Glutamatergic neuron (in vitro differentiated cells): ENCODE measurements around the gene RGS13. TPM values are rescaled to one million over a fixed set of nuclear protein-coding genes. Genes with fewer than 3 reads are reported as not detected.
"Not testable (repeated sequence)": the region's sequence is repeated elsewhere in the genome, so short reads cannot be mapped to it uniquely, and the experiment has no call there.

Experiments used
- DNase-seq: peaks from one replicate; pipeline ENCODE4 v3.0.0; 2022
- H3K27ac Mint-ChIP-seq: one replicate; pipeline ENCODE4 v1.8.0; 2020; ENCODE audit warnings: mild to moderate bottlenecking, mixed read lengths, inconsistent platforms; ENCODE audit not compliant: unreplicated experiment
- H3K27me3 Mint-ChIP-seq: one replicate; pipeline ENCODE4 v1.8.0; 2020; ENCODE audit warnings: mild to moderate bottlenecking, moderate library complexity, mixed read lengths, inconsistent platforms; ENCODE audit not compliant: unreplicated experiment
- H3K36me3 Mint-ChIP-seq: one replicate; pipeline ENCODE4 v1.8.0; 2020; ENCODE audit warnings: mild to moderate bottlenecking, mixed read lengths, inconsistent platforms; ENCODE audit not compliant: unreplicated experiment
- H3K4me1 Mint-ChIP-seq: one replicate; pipeline ENCODE4 v1.8.0; 2020; ENCODE audit warnings: mild to moderate bottlenecking, low read depth, mixed read lengths, inconsistent platforms; ENCODE audit not compliant: unreplicated experiment
- H3K4me3 Mint-ChIP-seq: one replicate; pipeline ENCODE4 v1.8.0; 2020; ENCODE audit warnings: mild to moderate bottlenecking, mixed read lengths, inconsistent platforms; ENCODE audit not compliant: unreplicated experiment
- H3K9me3 Mint-ChIP-seq: one replicate; pipeline ENCODE4 v1.8.0; 2020; ENCODE audit warnings: mild to moderate bottlenecking, moderate library complexity, mixed read lengths, inconsistent platforms; ENCODE audit not compliant: unreplicated experiment
- CTCF ChIP-seq: fragments of 200-600 bp; sonication (generic); IDR thresholded peaks from one replicate; pipeline ENCODE4 v1.5.0; 2021; ENCODE audit not compliant: partially characterized antibody, unreplicated experiment
- total RNA-seq: library from RNA; stranded (reverse); fragmentation: NEBNext Ultra II Directional; extraction: Animal tissue kit (Norgen Biotek cat#: 25700); gene quantifications from one replicate; pipeline ENCODE4 v1.2.1, GENCODE V29; 2021; ENCODE audit not compliant: unreplicated experiment

The RGS13 gene
- total RNA-seq, 1 donor from 2014 or later, result not detected

DNA sequence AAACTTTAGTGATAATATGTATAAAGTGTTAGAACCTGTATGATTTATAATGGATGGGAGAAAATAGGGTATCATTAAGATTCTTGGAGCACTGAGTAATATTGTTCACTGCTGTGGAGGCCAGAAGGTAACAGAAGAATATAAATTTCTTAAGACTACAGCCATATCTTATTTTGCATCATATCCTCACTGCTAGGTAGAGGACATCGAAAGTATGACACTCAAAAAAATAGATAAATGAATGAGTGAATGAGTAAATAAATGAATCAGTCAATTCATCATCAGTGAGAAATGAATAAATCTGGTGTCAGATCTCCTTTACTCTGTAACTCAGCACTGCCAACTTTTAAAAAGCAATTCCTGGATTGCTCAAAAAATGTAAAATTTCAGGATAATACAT is 33.2 kb downstream of the RGS13 start:
- no peak overlapping the region for H3K4me3 Mint-ChIP-seq
- DNase-seq, result no peak
- H3K36me3 Mint-ChIP-seq, result no peaks in the 10 kb centered on the region
- TF ChIP-seq CTCF, result no peak
- no peak overlapping the region for H3K27ac Mint-ChIP-seq
- no peaks in the 10 kb centered on the region for H3K9me3 Mint-ChIP-seq
- H3K27me3 Mint-ChIP-seq, result peaks cover 2% of the 10 kb centered on the region
- no peaks in the 10 kb centered on the region for H3K4me1 Mint-ChIP-seq

GRCh38 chr1:192675716-192676115 is 39.8 kb downstream of the RGS13 start:
- no peak for TF ChIP-seq CTCF
- Mint-ChIP-seq H3K27me3 (peaks cover 4% of the 10 kb centered on the region), H3K4me3 (no peak overlapping the region), H3K27ac (no peak overlapping the region), H3K36me3 (no peaks in the 10 kb centered on the region), H3K9me3 (no peaks in the 10 kb centered on the region), H3K4me1 (no peaks in the 10 kb centered on the region)
- no peak for DNase-seq

DNA sequence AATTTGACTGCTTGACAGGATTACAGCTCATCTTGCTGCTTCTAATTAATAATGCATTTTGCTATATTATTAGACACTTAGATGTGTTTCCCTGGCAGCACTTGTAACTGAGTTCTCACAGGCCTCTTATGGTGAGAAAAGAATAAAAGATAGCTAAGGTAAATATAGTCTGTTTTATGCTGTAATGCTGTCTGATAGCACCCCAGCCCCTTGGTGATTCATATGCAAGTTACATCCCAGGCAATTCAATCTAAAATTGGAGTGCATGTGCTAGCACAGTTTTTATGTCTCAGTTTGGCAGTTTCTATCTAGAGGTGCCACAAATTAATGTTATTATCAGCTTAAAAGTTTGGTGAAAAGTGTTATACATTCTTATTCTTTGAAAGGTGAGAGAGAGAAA is 42.2 kb downstream of the RGS13 start:
- Mint-ChIP-seq H3K27me3 (peaks cover 2% of the 10 kb centered on the region), H3K27ac (no peak overlapping the region), H3K4me1 (no peaks in the 10 kb centered on the region), H3K36me3 (no peaks in the 10 kb centered on the region), H3K9me3 (no peaks in the 10 kb centered on the region), H3K4me3 (no peak overlapping the region)
- no peak for TF ChIP-seq CTCF
- DNase-seq, result no peak

GRCh38 chr1:192682335-192682734 is 46.4 kb downstream of the RGS13 start:
- H3K27me3 Mint-ChIP-seq, result peaks cover 2% of the 10 kb centered on the region
- no peak overlapping the region for H3K4me3 Mint-ChIP-seq
- DNase-seq, result no peak
- no peak overlapping the region for H3K27ac Mint-ChIP-seq
- no peaks in the 10 kb centered on the region for H3K4me1 Mint-ChIP-seq
- peaks cover 3% of the 10 kb centered on the region for H3K36me3 Mint-ChIP-seq
- peaks cover 5% of the 10 kb centered on the region for H3K9me3 Mint-ChIP-seq
- no peak for TF ChIP-seq CTCF

GRCh38 chr1:192683081-192683480 is 47.1 kb downstream of the RGS13 start:
- not testable (repeated sequence) for H3K9me3 Mint-ChIP-seq, H3K4me1 Mint-ChIP-seq, H3K36me3 Mint-ChIP-seq, H3K27ac Mint-ChIP-seq, DNase-seq, H3K4me3 Mint-ChIP-seq, H3K27me3 Mint-ChIP-seq

- Mint-ChIP-seq H3K4me3 (no peak overlapping the region), H3K9me3 (peaks cover 10% of the 10 kb centered on the region), H3K36me3 (peaks cover 10% of the 10 kb centered on the region), H3K27ac (no peak overlapping the region), H3K27me3 (peaks cover 2% of the 10 kb centered on the region), H3K4me1 (no peaks in the 10 kb centered on the region)
- no peak for TF ChIP-seq CTCF
- no peak for DNase-seq
Observed at GRCh38 chr1:192689459-192689858, 53.5 kb downstream of the RGS13 start.
